Spleen (tissue), 11 donors: ENCODE measurements around the gene TTC3. TPM values are rescaled to one million over a fixed set of nuclear protein-coding genes. Genes with fewer than 3 reads are reported as not detected.

Experiments
- DNase-seq: peaks from one replicate; pipeline ENCODE4 v3.0.0-alpha.2; 2020
- H3K27ac ChIP-seq, 8 donors: fragments of 200-600 bp; sonication (generic) in 7 of 8; 1 replicate in 4 of 8; 2 replicates in 4 of 8; pipeline versions ENCODE4 v1.5.0 to v1.8.0; 2016 to 2021; ENCODE audit warnings: inconsistent platforms in 4 of 8, mild to moderate bottlenecking in 4 of 8, moderate library complexity in 1 of 8
- H3K27me3 ChIP-seq, 7 donors: fragments of 200-600 bp; sonication (generic) in 6 of 7; replicated peaks in 1 of 7; 1 replicate in 4 of 7; 2 replicates in 3 of 7; pipeline versions ENCODE4 v1.5.0 to v1.8.0; 2016 to 2021; ENCODE audit warnings: inconsistent platforms in 3 of 7, mild to moderate bottlenecking in 1 of 7
- H3K36me3 ChIP-seq, 6 donors: fragments of 200-600 bp; sonication (generic) in 5 of 6; 1 replicate in 4 of 6; 2 replicates in 2 of 6; pipeline versions ENCODE4 v1.5.0 to v1.8.0; 2016 to 2021; ENCODE audit warnings: inconsistent platforms in 2 of 6
- H3K4me1 ChIP-seq, 6 donors: fragments of 200-600 bp; sonication (generic) in 5 of 6; 1 replicate in 3 of 6; 2 replicates in 3 of 6; pipeline versions ENCODE4 v1.5.0 to v1.8.0; 2016 to 2021; ENCODE audit warnings: inconsistent platforms in 3 of 6
- H3K4me3 ChIP-seq, 8 donors: fragments of 200-600 bp; sonication (generic) in 7 of 8; 1 replicate in 4 of 8; 2 replicates in 4 of 8; pipeline versions ENCODE4 v1.5.0 to v1.8.0; 2016 to 2021; ENCODE audit warnings: inconsistent platforms in 4 of 8, mild to moderate bottlenecking in 4 of 8, moderate library complexity in 2 of 8
- H3K9me3 ChIP-seq, 8 donors: fragments of 200-600 bp; sonication (generic) in 7 of 8; 1 replicate in 4 of 8; 2 replicates in 4 of 8; pipeline versions ENCODE4 v1.5.0 to v1.8.0; 2016 to 2021; ENCODE audit warnings: inconsistent platforms in 4 of 8
- CTCF ChIP-seq, 11 experiments: fragments of 200-600 bp in 7 of 11; fragments of 450-650 bp in 4 of 11; sonication (generic) in 4 of 11; IDR thresholded peaks in 8 of 11; conservative IDR thresholded peaks in 3 of 11; 1 replicate in 7 of 11; 2 replicates in 4 of 11; pipeline versions ENCODE4 v1.4.0 to v1.8.0; 2016 to 2021; ENCODE audit warnings: antibody characterized with exemption in 11 of 11, inconsistent platforms in 4 of 11, mild to moderate bottlenecking in 1 of 11
- POLR2A ChIP-seq, 3 donors: fragments of 450-650 bp; IDR thresholded peaks; one replicate each; pipeline ENCODE4 v1.5.1; 2017; ENCODE audit warnings: antibody characterized with exemption in 3 of 3, mild to moderate bottlenecking in 1 of 3
- POLR2AphosphoS5 ChIP-seq, 3 donors: sonication (generic); formaldehyde crosslinking; IDR thresholded peaks; one replicate each; pipeline ENCODE4 v1.5.1; 2017; ENCODE audit warnings: antibody characterized with exemption in 3 of 3
- WGBS, 5 donors: extraction: QIAGEN DNeasy Blood & Tissue Kit in 3 of 5; methylation state at CpG; one replicate each; pipeline versions ENCODE4 v1.1.5 to v1.1.7; 2013 to 2018; 5-methylcytosine and 5-hydroxymethylcytosine counted together
- intact Hi-C: fragments of 100-400 bp; cut with DNase I; formaldehyde crosslinking; loops from one replicate; pipeline ENCODE4 v1.15.0; 2023; ENCODE audit warnings: low total_unique reads
- polyA plus RNA-seq, 3 donors: library from polyadenylated mRNA; stranded (reverse); fragments of 200-250 nt; gene quantifications; one replicate each; pipeline ENCODE4 v1.2.1, GENCODE V29; 2013
- total RNA-seq, 7 donors: library from RNA; depleted of rRNA in 3 of 7; stranded (reverse); fragments of >200 nt in 3 of 7; fragmentation: NEBNext Ultra II Directional in 4 of 7; extraction: Animal tissue kit (Norgen Biotek cat#: 25700) in 4 of 7; gene quantifications; one replicate each; pipeline versions ENCODE4 v1.1.0 to v1.2.1, GENCODE V29; 2016 to 2021
- donor health status: healthy with polysubstance abuse.
- donor health status: DM: no; HTN: no; CAD: no; lungs with moderate emphysema.
- donor health status: DM: no; HTN: no; CAD: no.
- donor health status: Bipolar disorder and iron deficiency.
- donor health status: healthy.
- donor health status: DM: no; HTN: no; CAD: no.
- donor health status: DM: yes; HTN: yes; CAD: no.

Gene TTC3
- total and polyA plus RNA-seq, 10 donors = 16.0 to 143 (median 80.7) TPM

- 83 to 93% (median 92%) methylated on average over 9 of the region's 9 CpGs for WGBS, 5 donors
- Histone ChIP-seq H3K4me1 (no peaks in the 10 kb centered on the region), H3K27ac (no peak overlapping the region), H3K36me3 (peaks cover 0 to 89% (median 49%) of the 10 kb centered on the region in 6 donors), H3K4me3 (no peak overlapping the region), H3K9me3 (peaks cover 0 to 2% (median 0%) of the 10 kb centered on the region in 8 donors), H3K27me3 (no peaks in the 10 kb centered on the region)
- intact Hi-C loops = no loop called here
- no peak for DNase-seq
- TF ChIP-seq POLR2AphosphoS5 (IDR thresholded peaks at IDR 0.05) = no peak
- TF ChIP-seq CTCF (IDR thresholded peaks at IDR 0.05 in 8 of 11, conservative IDR thresholded peaks at IDR 0.05 in 3 of 11) = no peak
- no peak for TF ChIP-seq POLR2A (IDR thresholded peaks at IDR 0.05)
Measured at GRCh38 chr21:37184784-37185593, 111.9 kb downstream of the TTC3 start.

- H3K27ac ChIP-seq = no peak overlapping the region
Measured at GRCh38 chr21:37186983-37187382, 113.9 kb downstream of the TTC3 start.

GRCh38 chr21:37188825-37189224, 115.8 kb downstream of the TTC3 start:
- Histone ChIP-seq H3K27ac (no peak overlapping the region), H3K4me1 (no peaks in the 10 kb centered on the region), H3K9me3 (no peaks in the 10 kb centered on the region), H3K4me3 (no peak overlapping the region), H3K27me3 (no peaks in the 10 kb centered on the region), H3K36me3 (peaks cover 0 to 95% (median 60%) of the 10 kb centered on the region in 6 donors)
- no peak for DNase-seq
- WGBS, 5 donors = 95 to 100% (median 98%) methylated on average over 1 of the region's 1 CpG
- intact Hi-C loops = no loop called here
- TF ChIP-seq POLR2AphosphoS5 (IDR thresholded peaks at IDR 0.05) (no peak), CTCF (IDR thresholded peaks at IDR 0.05 in 8 of 11, conservative IDR thresholded peaks at IDR 0.05 in 3 of 11) (no peak), POLR2A (IDR thresholded peaks at IDR 0.05) (no peak)

More at GRCh38 chr21:37186983-37187382, 113.9 kb downstream of the TTC3 start:
- intact Hi-C loops = no loop called here
- no peaks in the 10 kb centered on the region for H3K27me3 ChIP-seq
- no peak for DNase-seq
- TF ChIP-seq CTCF (IDR thresholded peaks at IDR 0.05 in 8 of 11, conservative IDR thresholded peaks at IDR 0.05 in 3 of 11) (no peak), POLR2AphosphoS5 (IDR thresholded peaks at IDR 0.05) (no peak), POLR2A (IDR thresholded peaks at IDR 0.05) (no peak)
- H3K4me1 ChIP-seq = no peaks in the 10 kb centered on the region
- no peaks in the 10 kb centered on the region for H3K9me3 ChIP-seq
- no peak overlapping the region for H3K4me3 ChIP-seq
- H3K36me3 ChIP-seq = peaks cover 0 to 95% (median 56%) of the 10 kb centered on the region in 6 donors
- WGBS, 5 donors = 50 to 61% (median 57%) methylated on average over 2 of the region's 2 CpGs

GRCh38 chr21:37192019-37192418, 119.0 kb downstream of the TTC3 start:
- WGBS, 5 donors = 53 to 65% (median 64%) methylated on average over 2 of the region's 2 CpGs
- peaks cover 0 to 100% (median 73%) of the 10 kb centered on the region in 6 donors for H3K36me3 ChIP-seq
- no peak overlapping the region for H3K4me3 ChIP-seq
- H3K27me3 ChIP-seq = no peaks in the 10 kb centered on the region
- no peaks in the 10 kb centered on the region for H3K4me1 ChIP-seq
- no peak for TF ChIP-seq POLR2AphosphoS5 (IDR thresholded peaks at IDR 0.05)
- no peak for TF ChIP-seq POLR2A (IDR thresholded peaks at IDR 0.05)
- no peak for TF ChIP-seq CTCF (IDR thresholded peaks at IDR 0.05 in 8 of 11, conservative IDR thresholded peaks at IDR 0.05 in 3 of 11)
- intact Hi-C loops = no loop called here
- no peaks in the 10 kb centered on the region for H3K9me3 ChIP-seq
- no peak for DNase-seq
- H3K27ac ChIP-seq = no peak overlapping the region
